ENCODE data around the gene TRDN.
"Not testable (repeated sequence)": the region's sequence is repeated elsewhere in the genome, so short reads cannot be mapped to it uniquely, and the experiment has no call there.

The TRDN gene

DNA sequence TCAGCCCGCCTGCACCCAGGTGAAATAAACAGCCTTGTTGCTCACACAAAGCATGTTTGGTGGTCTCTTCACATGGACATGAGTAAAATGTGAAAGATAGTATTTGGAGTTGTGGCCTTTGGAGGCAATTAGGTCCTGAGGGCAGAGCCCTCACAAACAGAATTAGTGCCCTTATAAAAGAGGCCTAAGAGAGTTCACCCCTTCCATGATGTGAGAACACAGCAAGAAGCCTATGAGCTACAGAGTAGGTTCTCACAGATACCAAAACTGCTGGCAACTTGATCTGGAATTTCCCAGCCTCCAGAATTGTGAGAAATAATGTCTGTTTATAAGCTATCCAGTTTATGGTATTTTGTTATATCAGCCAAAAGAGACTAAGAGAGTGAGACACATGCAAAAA is 74.5 kb downstream of the TRDN start:
- DNase-seq (ENCODE audit: low spot score) = no peak

DNA sequence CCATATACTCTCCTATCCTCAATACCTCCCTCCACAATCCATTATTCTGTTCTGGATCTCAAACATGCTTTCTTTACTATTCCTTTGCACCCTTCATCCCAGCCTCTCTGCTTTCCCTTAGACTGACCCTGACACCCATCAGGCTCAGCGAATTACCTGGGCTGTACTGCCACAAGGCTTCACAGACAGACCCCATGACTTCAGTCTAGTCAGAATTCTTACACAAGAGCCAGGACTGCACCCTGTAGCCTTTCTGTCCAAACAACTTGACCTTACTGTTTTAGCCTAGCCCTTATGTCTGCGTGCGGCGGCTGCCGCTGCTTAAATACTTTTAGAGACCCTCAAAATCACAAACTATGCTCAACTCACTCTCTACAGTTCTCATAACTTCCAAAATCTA is 76.9 kb downstream of the TRDN start:
- not testable (repeated sequence) for DNase-seq (ENCODE audit: low spot score)

DNA sequence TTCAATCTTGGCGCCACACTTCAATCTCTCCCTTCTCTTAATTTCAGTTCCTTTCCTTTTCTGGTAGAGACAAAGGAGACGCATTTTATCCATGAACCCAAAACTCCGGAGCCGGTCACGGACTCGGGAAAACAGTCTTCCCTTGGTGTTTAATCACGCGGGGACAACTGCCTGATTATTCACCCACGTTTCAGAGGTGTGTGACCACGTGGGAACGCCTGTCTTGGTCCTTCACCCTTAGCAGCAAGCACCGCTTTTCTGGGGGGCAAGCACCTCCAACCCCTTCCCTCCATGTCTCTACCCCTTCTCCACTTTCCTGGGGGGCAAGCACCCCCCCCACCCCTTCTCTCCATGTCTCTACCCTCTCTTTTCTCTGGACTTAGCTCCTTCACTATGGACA is 79.3 kb downstream of the TRDN start:
- not testable (repeated sequence) for DNase-seq (ENCODE audit: low spot score)

GRCh38 chr6:123551939-123552707 is 84.6 kb downstream of the TRDN start:
- no peak for DNase-seq (ENCODE audit: low spot score)

DNA sequence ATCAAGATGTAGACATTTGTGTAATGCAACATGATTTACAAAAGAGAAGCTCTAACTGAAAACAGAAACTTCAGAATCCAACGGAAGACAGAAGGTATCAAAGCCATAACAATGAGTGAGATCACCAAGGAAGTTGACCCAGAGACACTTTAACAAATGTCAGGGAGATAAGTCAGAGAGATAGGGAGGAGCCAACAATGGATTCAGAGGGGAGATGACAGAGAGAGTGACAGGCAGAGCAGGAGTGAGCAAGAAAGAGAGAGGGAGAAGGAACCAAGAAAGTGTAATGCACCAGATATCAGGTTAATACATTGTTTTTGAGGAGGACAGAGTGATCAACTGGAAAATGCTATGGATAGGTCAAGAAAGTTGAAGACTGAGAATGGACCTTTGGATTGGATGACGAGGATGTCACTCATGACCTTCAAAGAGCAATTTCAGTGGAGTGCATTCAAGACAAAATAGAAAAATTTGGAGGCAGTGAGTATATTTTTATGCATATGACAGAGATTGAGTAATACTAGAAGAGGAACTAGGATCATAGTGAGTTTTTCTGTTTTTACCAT is 86.6 kb downstream of the TRDN start:
- no peak for DNase-seq (ENCODE audit: low spot score)

GRCh38 chr6:123549476-123549875 is 87.3 kb downstream of the TRDN start:
- no peak for DNase-seq (ENCODE audit: low spot score)

GRCh38 chr6:123547216-123547978 is 89.4 kb downstream of the TRDN start:
- no peak for DNase-seq (ENCODE audit: low spot score)

- no peak for DNase-seq (ENCODE audit: low spot score)
Measured at GRCh38 chr6:123546537-123546936, 90.2 kb downstream of the TRDN start.

- no peak for DNase-seq (ENCODE audit: low spot score)
Measured at GRCh38 chr6:123541462-123541861, 95.3 kb downstream of the TRDN start.

GRCh38 chr6:123533862-123534648 is 102.7 kb downstream of the TRDN start:
- DNase-seq (ENCODE audit: low spot score) = no peak

GRCh38 chr6:123529843-123530242 is 106.9 kb downstream of the TRDN start:
- DNase-seq (ENCODE audit: low spot score) = no peak

- DNase-seq (ENCODE audit: low spot score) = no peak
Measured at GRCh38 chr6:123529058-123529457, 107.7 kb downstream of the TRDN start.

- DNase-seq (ENCODE audit: low spot score) = no peak
Measured at GRCh38 chr6:123527406-123527805, 109.3 kb downstream of the TRDN start.

GRCh38 chr6:123526128-123526527 is 110.6 kb downstream of the TRDN start:
- DNase-seq (ENCODE audit: low spot score) = no peak

DNA sequence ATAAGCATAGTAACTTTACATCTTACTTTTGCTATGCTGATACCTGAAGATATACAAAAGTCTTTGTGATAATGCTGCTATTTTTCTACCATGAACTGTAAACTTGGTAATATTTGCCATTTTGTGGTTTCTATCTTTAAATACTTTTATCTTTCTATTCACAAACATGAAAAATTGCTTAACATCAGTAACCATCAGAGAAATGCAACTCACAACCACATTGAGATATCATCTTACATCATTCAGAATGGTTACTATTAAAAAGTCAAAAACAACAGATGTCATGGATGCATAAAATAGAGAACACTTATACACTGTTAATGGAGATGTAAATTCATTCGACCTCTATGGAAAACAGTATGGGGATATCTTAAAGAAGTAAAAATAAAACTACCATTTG is 112.0 kb downstream of the TRDN start:
- no peak for DNase-seq (ENCODE audit: low spot score)

DNA sequence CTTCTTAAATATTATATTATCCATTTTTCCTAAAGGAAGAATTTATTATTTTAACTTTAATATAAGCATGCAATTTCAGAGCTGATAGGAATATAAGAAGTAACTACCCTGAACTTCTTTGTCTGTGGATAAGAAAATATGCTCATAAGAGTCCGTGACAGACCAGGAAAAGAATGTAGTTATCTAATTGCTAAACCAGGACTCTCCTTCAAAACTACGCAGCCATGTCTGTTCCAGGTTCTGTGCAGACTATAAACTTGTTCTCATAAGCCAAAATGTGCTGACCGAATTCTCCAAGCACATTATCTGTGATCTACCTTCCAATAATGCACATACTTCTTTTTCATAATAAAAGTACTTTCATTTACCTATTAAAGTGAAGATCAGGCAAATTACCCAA is 116.5 kb downstream of the TRDN start:
- no peak for DNase-seq (ENCODE audit: low spot score)

- no peak for DNase-seq (ENCODE audit: low spot score)
Measured at GRCh38 chr6:123519189-123519505, 117.6 kb downstream of the TRDN start.

DNA sequence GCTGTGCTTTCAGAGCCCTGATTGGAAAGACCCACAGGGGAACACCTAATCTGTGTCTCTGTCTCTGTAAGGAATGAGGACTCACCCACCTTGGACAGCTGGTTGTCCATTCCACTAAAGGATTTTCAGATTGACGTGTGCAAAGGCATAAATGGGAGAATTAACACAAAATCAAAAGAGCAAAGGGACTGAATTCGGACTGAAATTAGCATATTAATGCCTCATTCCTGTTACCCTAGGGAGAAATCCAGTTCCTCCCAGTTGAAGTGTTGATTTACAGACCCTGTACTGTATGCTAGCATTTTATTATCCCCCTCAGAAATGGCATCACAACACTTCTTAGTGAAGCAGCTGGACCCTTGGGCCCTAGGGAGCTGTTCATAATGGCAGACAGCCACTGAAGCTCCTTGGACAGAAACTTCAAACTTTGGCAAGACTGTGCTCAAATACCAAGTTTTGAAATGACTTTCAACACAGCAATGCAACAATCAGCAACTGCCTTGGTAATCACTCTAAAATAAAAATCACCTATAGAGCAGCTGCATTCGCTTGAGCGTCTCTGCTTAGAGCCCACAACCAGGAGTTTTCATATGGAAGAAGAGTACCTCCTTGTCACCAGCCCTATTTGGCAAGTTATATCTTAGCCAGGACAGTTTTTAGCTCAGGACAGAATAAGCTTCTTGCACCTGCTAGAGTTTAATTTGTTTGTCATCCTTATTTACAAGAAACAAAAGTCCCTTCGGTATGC is 118.1 kb downstream of the TRDN start:
- no peak for DNase-seq (ENCODE audit: low spot score)

DNA sequence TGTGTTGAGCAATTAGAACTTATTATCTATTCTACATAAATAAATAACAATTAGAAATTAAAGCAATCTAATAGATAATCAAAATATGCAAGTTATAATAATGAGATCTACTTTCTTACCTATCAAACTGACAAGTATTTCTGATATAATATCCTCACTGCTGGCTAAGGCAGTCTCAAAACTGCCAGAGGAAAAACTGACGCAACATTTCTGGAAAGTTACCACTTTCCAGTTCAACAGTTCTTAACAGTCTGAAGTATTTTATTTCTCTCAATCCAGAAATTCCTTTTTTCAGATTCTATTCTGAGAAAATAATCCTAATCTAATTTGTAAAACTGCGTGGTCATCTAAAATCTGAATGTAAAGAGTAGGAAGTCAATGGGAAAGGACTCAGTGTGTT is 121.0 kb downstream of the TRDN start:
- DNase-seq (ENCODE audit: low spot score) = no peak

DNA sequence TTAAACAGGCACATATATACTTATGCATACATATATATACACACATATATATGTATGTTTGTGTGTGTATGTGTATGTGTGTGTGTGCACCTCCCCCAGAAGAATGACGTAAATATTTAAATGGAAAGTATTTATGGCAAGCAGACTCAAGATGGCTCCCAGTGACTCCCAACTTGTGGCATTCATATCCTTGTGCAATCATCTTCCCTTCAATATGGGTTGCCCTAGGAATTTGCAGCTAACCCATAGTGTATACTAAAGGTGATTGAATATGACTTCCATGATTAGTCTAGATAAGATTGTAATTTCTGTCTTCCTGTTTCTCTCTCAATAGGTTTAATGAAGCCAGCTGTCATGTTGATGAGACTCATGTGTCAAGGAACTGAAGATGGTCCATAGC is 127.6 kb downstream of the TRDN start:
- DNase-seq (ENCODE audit: low spot score) = no peak

DNA sequence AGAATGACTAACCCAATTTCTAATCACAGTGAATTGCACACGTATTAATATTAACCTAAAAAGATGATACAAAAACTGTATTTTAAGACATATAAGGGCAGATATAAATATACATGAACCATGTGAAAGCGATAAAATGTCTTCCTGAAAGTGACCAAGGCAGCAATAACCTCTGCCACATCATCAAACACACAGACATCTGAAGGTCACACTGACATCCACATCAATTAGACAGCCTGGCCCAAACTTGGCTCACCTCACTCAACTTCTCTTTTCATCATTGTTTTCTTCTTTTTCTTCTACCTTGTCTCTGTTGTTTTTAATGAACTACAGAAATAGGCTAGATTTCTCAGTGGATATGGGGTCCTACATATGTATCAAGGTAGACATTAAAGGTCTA is 128.5 kb downstream of the TRDN start:
- no peak for DNase-seq (ENCODE audit: low spot score)

DNA sequence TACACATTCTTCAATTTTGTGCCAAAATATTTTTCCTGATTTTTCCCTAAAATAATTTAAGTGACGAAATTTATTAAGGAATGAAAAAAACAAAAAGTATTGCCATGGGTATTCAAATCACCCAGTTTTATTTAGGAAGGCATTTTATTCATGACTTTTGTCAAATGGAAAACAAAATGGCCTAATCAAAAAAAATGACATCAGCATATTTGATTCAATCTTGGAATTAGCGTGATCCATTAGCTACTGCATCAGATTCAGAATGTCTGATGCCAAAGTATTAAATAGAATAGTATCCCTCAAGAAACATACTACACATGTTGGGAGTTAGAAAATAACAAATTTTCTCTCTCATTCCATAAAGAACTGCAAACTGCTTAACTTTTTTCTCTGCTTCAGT is 129.2 kb downstream of the TRDN start:
- DNase-seq (ENCODE audit: low spot score) = no peak
